H9 (cell line): ENCODE data around the gene SLC9A9. TPM values are rescaled to one million over a fixed set of nuclear protein-coding genes. Genes with fewer than 3 reads are reported as not detected.

Experiments used
- DNase-seq: peaks from one replicate; pipeline ENCODE4 v3.0.0-alpha.2; 2017
- H2AFZ ChIP-seq: one replicate; pipeline ENCODE4 v1.6.1; 2013; ENCODE audit warnings: mild to moderate bottlenecking, low read length, control low read depth, moderate library complexity
- H2AK5ac ChIP-seq: 2 replicates; pipeline ENCODE4 v1.6.1; 2013; ENCODE audit warnings: low read length, control low read depth, mixed read lengths; ENCODE audit not compliant: insufficient read length
- H2BK120ac ChIP-seq: one replicate; pipeline ENCODE4 v1.6.1; 2013; ENCODE audit warnings: low read depth, mild to moderate bottlenecking, low read length, control low read depth, inconsistent platforms; ENCODE audit not compliant: poor library complexity, severe bottlenecking
- H2BK12ac ChIP-seq: 2 replicates; pipeline ENCODE4 v1.6.1; 2013; ENCODE audit warnings: low read length, control low read depth, mixed read lengths, low read depth; ENCODE audit not compliant: insufficient read length
- H2BK15ac ChIP-seq: 2 replicates; pipeline ENCODE4 v1.6.1; 2013; ENCODE audit warnings: low read depth, low read length, control low read depth
- H2BK20ac ChIP-seq: one replicate; pipeline ENCODE4 v1.6.1; 2013; ENCODE audit warnings: low read depth, mild to moderate bottlenecking, low read length, control low read depth, inconsistent platforms; ENCODE audit not compliant: poor library complexity, severe bottlenecking
- H2BK5ac ChIP-seq: 2 replicates; pipeline ENCODE4 v1.6.1; 2013; ENCODE audit warnings: low read length, control low read depth, mixed read lengths; ENCODE audit not compliant: insufficient read length
- H3K14ac ChIP-seq: 2 replicates; pipeline ENCODE4 v1.6.1; 2013; ENCODE audit warnings: low read length, control low read depth; ENCODE audit not compliant: insufficient read depth
- H3K18ac ChIP-seq: 2 replicates; pipeline ENCODE4 v1.6.1; 2013; ENCODE audit warnings: low read depth, mild to moderate bottlenecking, mixed read lengths, low read length, control low read depth; ENCODE audit not compliant: insufficient read length
- H3K23ac ChIP-seq: 2 replicates; pipeline ENCODE4 v1.6.1; 2013; ENCODE audit warnings: low read length, control low read depth, mixed read lengths, low read depth; ENCODE audit not compliant: insufficient read length
- H3K23me2 ChIP-seq: 2 replicates; pipeline ENCODE4 v1.6.1; 2013; ENCODE audit warnings: low read depth, mild to moderate bottlenecking, mixed read lengths, low read length, control low read depth; ENCODE audit not compliant: insufficient read length, poor library complexity, severe bottlenecking
- H3K27ac ChIP-seq: 2 replicates; pipeline ENCODE4 v1.5.1; 2013; ENCODE audit warnings: low read length, control low read depth, mixed read lengths, low read depth; ENCODE audit not compliant: insufficient read length
- H3K27me3 ChIP-seq: 2 replicates; pipeline ENCODE4 v1.6.1; 2013; ENCODE audit warnings: low read length, control low read depth, inconsistent platforms; ENCODE audit not compliant: insufficient read depth
- H3K4ac ChIP-seq: 2 replicates; pipeline ENCODE4 v1.6.1; 2013; ENCODE audit warnings: low read depth, mild to moderate bottlenecking, control low read depth, inconsistent platforms, low read length, moderate library complexity
- H3K4me1 ChIP-seq: 2 replicates; pipeline ENCODE4 v1.6.1; 2013; ENCODE audit warnings: low read length, control low read depth, inconsistent platforms; ENCODE audit not compliant: insufficient read depth
- H3K4me2 ChIP-seq: 2 replicates; pipeline ENCODE4 v1.6.1; 2013; ENCODE audit warnings: low read length, control low read depth, mixed read lengths; ENCODE audit not compliant: insufficient read length, insufficient read depth
- H3K56ac ChIP-seq: 2 replicates; pipeline ENCODE4 v1.6.1; 2013; ENCODE audit warnings: low read depth, mild to moderate bottlenecking, mixed read lengths, low read length, control low read depth; ENCODE audit not compliant: insufficient read length
- H3K79me1 ChIP-seq: 2 replicates; pipeline ENCODE4 v1.6.1; 2013; ENCODE audit warnings: low read depth, mild to moderate bottlenecking, moderate library complexity, low read length, control low read depth, inconsistent platforms; ENCODE audit not compliant: insufficient read depth, poor library complexity, severe bottlenecking
- H3K79me2 ChIP-seq: 2 replicates; pipeline ENCODE4 v1.6.1; 2013; ENCODE audit warnings: low read length, control low read depth, inconsistent platforms; ENCODE audit not compliant: insufficient read depth
- H3K9ac ChIP-seq: 2 replicates; pipeline ENCODE4 v1.6.1; 2013; ENCODE audit warnings: low read length, control low read depth, mixed read lengths; ENCODE audit not compliant: insufficient read length; ENCODE audit errors: extremely low read depth
- H3K9me3 ChIP-seq: one replicate; pipeline ENCODE4 v1.6.1; 2013; ENCODE audit warnings: low read depth, low read length, inconsistent platforms; ENCODE audit not compliant: control insufficient read depth
- H3T11ph ChIP-seq: one replicate; pipeline ENCODE4 v1.6.1; 2013; ENCODE audit warnings: mild to moderate bottlenecking, low read length, control low read depth, inconsistent platforms
- H4K20me1 ChIP-seq: one replicate; pipeline ENCODE4 v1.6.1; 2013; ENCODE audit not compliant: control insufficient read depth, insufficient read length, insufficient read depth
- H4K5ac ChIP-seq: 2 replicates; pipeline ENCODE4 v1.6.1; 2013; ENCODE audit warnings: low read depth, mild to moderate bottlenecking, mixed read lengths, low read length, control low read depth; ENCODE audit not compliant: insufficient read length
- H4K8ac ChIP-seq: replicated peaks from 2 replicates; pipeline ENCODE4 v1.6.1; 2013; ENCODE audit warnings: low read length, control low read depth, mixed read lengths, low read depth; ENCODE audit not compliant: insufficient read length
- H4K91ac ChIP-seq: 2 replicates; pipeline ENCODE4 v1.6.1; 2013; ENCODE audit warnings: low read depth, mild to moderate bottlenecking, moderate library complexity, mixed read lengths, low read length, control low read depth; ENCODE audit not compliant: insufficient read length
- H3K27ac Mint-ChIP-seq, 3 experiments: 2 replicates in 2 of 3; 3 replicates in 1 of 3; pipeline ENCODE4 v1.8.0; 2020 to 2021; ENCODE audit warnings: mixed read lengths in 3 of 3, mild to moderate bottlenecking in 1 of 3, moderate library complexity in 1 of 3
- H3K27me3 Mint-ChIP-seq: 2 replicates; pipeline ENCODE4 v1.8.0; 2021; ENCODE audit warnings: low read depth, mild to moderate bottlenecking, moderate library complexity, mixed read lengths
- H3K36me3 Mint-ChIP-seq, 3 experiments: 2 replicates in 2 of 3; 3 replicates in 1 of 3; pipeline ENCODE4 v1.8.0; 2020 to 2021; ENCODE audit warnings: low read depth in 3 of 3, mixed read lengths in 3 of 3; ENCODE audit not compliant: insufficient read depth in 1 of 3
- H3K4me1 Mint-ChIP-seq, 2 experiments: 2 replicates each; pipeline ENCODE4 v1.8.0; 2020; ENCODE audit warnings: mixed read lengths in 2 of 2
- H3K4me3 Mint-ChIP-seq, 2 experiments: 2 replicates in 1 of 2; 3 replicates in 1 of 2; pipeline ENCODE4 v1.8.0; 2020 to 2021; ENCODE audit warnings: mild to moderate bottlenecking in 2 of 2, mixed read lengths in 2 of 2, moderate library complexity in 1 of 2
- H3K9me3 Mint-ChIP-seq, 2 experiments: 2 replicates in 1 of 2; 3 replicates in 1 of 2; pipeline ENCODE4 v1.8.0; 2020; ENCODE audit warnings: mild to moderate bottlenecking in 2 of 2, mixed read lengths in 2 of 2, moderate library complexity in 1 of 2
- WGBS: extraction: QIAGEN DNeasy Blood & Tissue Kit; methylation state at CpG from one replicate; pipeline ENCODE4 v1.1.7; 2013; ENCODE audit warnings: missing lambda C conversion rate, low lambda C conversion rate, mixed read lengths; ENCODE audit not compliant: insufficient read length; ENCODE audit errors: extremely low coverage; 5-methylcytosine and 5-hydroxymethylcytosine counted together
- total RNA-seq: library from RNA; stranded (reverse); gene quantifications from 2 replicates; pipeline ENCODE4 v1.2.1, GENCODE V29; 2021
- TF ChIP-seq, protein P1 (sequence below): fragments of 200-600 bp; sonication (generic); conservative IDR thresholded peaks from 3 replicates; pipeline ENCODE4 v1.8.0; 2021; ENCODE audit warnings: antibody characterized with exemption, mild to moderate bottlenecking

The SLC9A9 gene
- total RNA-seq, 1 experiment from 2014 or later = 0.35 TPM

GRCh38 chr3:143429628-143430514 is 418.4 kb downstream of the SLC9A9 start:
- no peaks in the 10 kb centered on the region for H3K79me1 ChIP-seq
- H3K9me3 ChIP-seq = no peaks in the 10 kb centered on the region
- Mint-ChIP-seq H3K27ac (no peak overlapping the region), H3K4me1 (peaks cover 18 to 26% of the 10 kb centered on the region in 2 experiments), H3K4me3 (no peak overlapping the region), H3K27me3 (peaks cover 25% of the 10 kb centered on the region), H3K9me3 (no peaks in the 10 kb centered on the region; a peak in 1 of 5 replicates), H3K36me3 (no peaks in the 10 kb centered on the region)
- no peaks in the 10 kb centered on the region for H3K23me2 ChIP-seq
- H2BK120ac ChIP-seq = no peak overlapping the region
- H4K91ac ChIP-seq = no peak overlapping the region
- no peak overlapping the region for H3K9ac ChIP-seq
- no peak overlapping the region for H2BK15ac ChIP-seq
- H3T11ph ChIP-seq = no peak overlapping the region
- H3K4me1 ChIP-seq = peaks cover 6% of the 10 kb centered on the region; the same call in 1 of the 2 replicates
- no peak overlapping the region for H4K5ac ChIP-seq
- no peaks in the 10 kb centered on the region for H4K20me1 ChIP-seq
- no peak overlapping the region for H3K56ac ChIP-seq
- TF ChIP-seq, protein P1, sequence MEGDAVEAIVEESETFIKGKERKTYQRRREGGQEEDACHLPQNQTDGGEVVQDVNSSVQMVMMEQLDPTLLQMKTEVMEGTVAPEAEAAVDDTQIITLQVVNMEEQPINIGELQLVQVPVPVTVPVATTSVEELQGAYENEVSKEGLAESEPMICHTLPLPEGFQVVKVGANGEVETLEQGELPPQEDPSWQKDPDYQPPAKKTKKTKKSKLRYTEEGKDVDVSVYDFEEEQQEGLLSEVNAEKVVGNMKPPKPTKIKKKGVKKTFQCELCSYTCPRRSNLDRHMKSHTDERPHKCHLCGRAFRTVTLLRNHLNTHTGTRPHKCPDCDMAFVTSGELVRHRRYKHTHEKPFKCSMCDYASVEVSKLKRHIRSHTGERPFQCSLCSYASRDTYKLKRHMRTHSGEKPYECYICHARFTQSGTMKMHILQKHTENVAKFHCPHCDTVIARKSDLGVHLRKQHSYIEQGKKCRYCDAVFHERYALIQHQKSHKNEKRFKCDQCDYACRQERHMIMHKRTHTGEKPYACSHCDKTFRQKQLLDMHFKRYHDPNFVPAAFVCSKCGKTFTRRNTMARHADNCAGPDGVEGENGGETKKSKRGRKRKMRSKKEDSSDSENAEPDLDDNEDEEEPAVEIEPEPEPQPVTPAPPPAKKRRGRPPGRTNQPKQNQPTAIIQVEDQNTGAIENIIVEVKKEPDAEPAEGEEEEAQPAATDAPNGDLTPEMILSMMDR = no peak
- H3K27ac ChIP-seq = no peak overlapping the region
- H4K8ac ChIP-seq = no peak overlapping the region
- H3K27me3 ChIP-seq = no peaks in the 10 kb centered on the region
- no peak overlapping the region for H3K4ac ChIP-seq
- H2BK20ac ChIP-seq = no peak overlapping the region
- H3K14ac ChIP-seq = no peak overlapping the region
- no peak overlapping the region for H3K18ac ChIP-seq
- no CpG with 5 or more reads among the region's 5 CpGs for WGBS
- H2AK5ac ChIP-seq = no peak overlapping the region
- no peak overlapping the region for H2BK5ac ChIP-seq
- DNase-seq = no peak
- no peak overlapping the region for H3K4me2 ChIP-seq
- H3K23ac ChIP-seq = no peak overlapping the region
- no peak overlapping the region for H2BK12ac ChIP-seq
- no peak overlapping the region for H2AFZ ChIP-seq
- no peaks in the 10 kb centered on the region for H3K79me2 ChIP-seq
